GM12878 (cell line): ENCODE data around the gene IGHMBP2.

Source experiments
- CTCF ChIP-seq, 3 experiments: IDR thresholded peaks in 2 of 3; conservative IDR thresholded peaks in 1 of 3; 2 replicates each; pipeline ENCODE4 v1.5.1; 2011; ENCODE audit warnings: low read depth in 3 of 3, low read length in 3 of 3, mild to moderate bottlenecking in 3 of 3, control low read depth in 2 of 3, moderate library complexity in 2 of 3, inconsistent platforms in 1 of 3, mixed read lengths in 1 of 3; ENCODE audit not compliant: control insufficient read depth in 2 of 3, insufficient read depth in 1 of 3; ENCODE audit errors: extremely low read depth in 1 of 3
- CUX1 ChIP-seq: IDR thresholded peaks from 2 replicates; pipeline ENCODE4 v1.6.1; 2012; ENCODE audit warnings: improper control_type of control experiment, low read depth, low read length; ENCODE audit not compliant: insufficient replicate concordance
- GABPA ChIP-seq: IDR thresholded peaks from 2 replicates; pipeline ENCODE4 v1.6.1; 2014; ENCODE audit warnings: antibody characterized with exemption, low read depth, mild to moderate bottlenecking, inconsistent platforms
- PBX3 ChIP-seq: IDR thresholded peaks from 2 replicates; pipeline ENCODE4 v1.6.1; 2011; ENCODE audit warnings: mild to moderate bottlenecking, low read depth, low read length, moderate library complexity; ENCODE audit not compliant: insufficient replicate concordance
- SMAD5 ChIP-seq: IDR thresholded peaks from 2 replicates; pipeline ENCODE4 v1.6.1; 2016; ENCODE audit warnings: antibody characterized with exemption, low read depth

GRCh38 chr11:68867066-68867465, 36.6 kb upstream of the IGHMBP2 start:
- TF ChIP-seq CTCF (IDR thresholded peaks at IDR 0.05 in 2 of 3, conservative IDR thresholded peaks at IDR 0.05 in 1 of 3; ENCODE audit: control insufficient read depth in 2 of 3, extremely low read depth in 1 of 3, insufficient read depth in 1 of 3, low read depth in 3 of 3, low read length in 3 of 3) (no peak), PBX3 (no peak), CUX1 (no peak), GABPA (no peak), SMAD5 (no peak)
